Ovary (tissue), 3 donors: ENCODE results near the gene PSG6.
"Not testable (repeated sequence)": the region's sequence is repeated elsewhere in the genome, so short reads cannot be mapped to it uniquely, and the experiment has no call there.

Source experiments
- CTCF ChIP-seq, 3 donors: fragments of 450-650 bp in 2 of 3; fragments of 200-600 bp in 1 of 3; IDR thresholded peaks; one replicate each; pipeline versions ENCODE4 v1.5.1 to v1.8.0; 2016 to 2022; ENCODE audit warnings: antibody characterized with exemption in 3 of 3, mild to moderate bottlenecking in 1 of 3
- POLR2A ChIP-seq: fragments of 450-650 bp; IDR thresholded peaks from one replicate; pipeline ENCODE4 v1.6.1; 2017; ENCODE audit warnings: antibody characterized with exemption, mild to moderate bottlenecking, moderate library complexity
- donor health status: DM: no; HTN: no; CAD: no.

- not testable (repeated sequence) for TF ChIP-seq CTCF (IDR thresholded peaks at IDR 0.05); POLR2A
Measured at GRCh38 chr19:42951476-42951875, 33.8 kb upstream of the PSG6 start.
